ENCODE results near the gene NFATC3. TPM values are rescaled to one million over a fixed set of nuclear protein-coding genes. Genes with fewer than 3 reads are reported as not detected.

The NFATC3 gene
- total RNA-seq, 1 experiment from 2014 or later: 33.0 TPM

- H3K9ac ChIP-seq (ENCODE audit: extremely low read depth, insufficient read length, low read length): no peak overlapping the region
- no peak overlapping the region for H4K8ac ChIP-seq (replicated peaks; ENCODE audit: insufficient read length, low read depth, low read length)
- Mint-ChIP-seq H3K4me1 (peaks cover 6 to 9% of the 10 kb centered on the region in 2 experiments), H3K27ac (peak overlapping the region in 1 of 3 experiments; percentile 12; a peak in 2 of 7 replicates), H3K4me3 (no peak overlapping the region), H3K27me3 (ENCODE audit: low read depth) (no peaks in the 10 kb centered on the region), H3K36me3 (ENCODE audit: insufficient read depth in 1 of 3, low read depth in 3 of 3) (peaks cover 0 to 3% (median 0%) of the 10 kb centered on the region in 3 experiments; a peak in 2 of 7 replicates), H3K9me3 (no peaks in the 10 kb centered on the region)
- H2BK120ac ChIP-seq (ENCODE audit: low read depth, low read length, poor library complexity, severe bottlenecking): no peak overlapping the region
- H2BK20ac ChIP-seq (ENCODE audit: low read depth, low read length, poor library complexity, severe bottlenecking): no peak overlapping the region
- no peaks in the 10 kb centered on the region for H3K23me2 ChIP-seq (ENCODE audit: insufficient read length, low read depth, low read length, poor library complexity, severe bottlenecking)
- no peaks in the 10 kb centered on the region for H3K27me3 ChIP-seq (ENCODE audit: insufficient read depth, low read length)
- H3K56ac ChIP-seq (ENCODE audit: insufficient read length, low read depth, low read length): no peak overlapping the region
- H3K27ac ChIP-seq (ENCODE audit: insufficient read length, low read depth, low read length): no peak overlapping the region
- H3T11ph ChIP-seq (ENCODE audit: low read length): no peak overlapping the region
- no peaks in the 10 kb centered on the region for H3K9me3 ChIP-seq (ENCODE audit: control insufficient read depth, low read depth, low read length)
- no peak overlapping the region for H3K4ac ChIP-seq (ENCODE audit: low read depth, low read length)
- TF ChIP-seq CTCF (conservative IDR thresholded peaks at IDR 0.05): no peak
- DNase-seq: no peak
- H2BK12ac ChIP-seq (ENCODE audit: insufficient read length, low read depth, low read length): no peak overlapping the region
- no peak overlapping the region for H2AK5ac ChIP-seq (ENCODE audit: insufficient read length, low read length)
- H3K18ac ChIP-seq (ENCODE audit: insufficient read length, low read depth, low read length): no peak overlapping the region
- no peak overlapping the region for H4K5ac ChIP-seq (ENCODE audit: insufficient read length, low read depth, low read length)
- no peak overlapping the region for H2BK15ac ChIP-seq (ENCODE audit: low read depth, low read length)
- H2BK5ac ChIP-seq (ENCODE audit: insufficient read length, low read length): no peak overlapping the region
- H3K23ac ChIP-seq (ENCODE audit: insufficient read length, low read depth, low read length): no peak overlapping the region
- no peak overlapping the region for H2AFZ ChIP-seq (ENCODE audit: low read length)
- H3K79me2 ChIP-seq (ENCODE audit: insufficient read depth, low read length): no peaks in the 10 kb centered on the region
- no peaks in the 10 kb centered on the region for H4K20me1 ChIP-seq (ENCODE audit: control insufficient read depth, insufficient read depth, insufficient read length)
- WGBS (ENCODE audit: extremely low coverage, insufficient read length, low lambda C conversion rate): no CpG with 5 or more reads among the region's 3 CpGs
- H3K14ac ChIP-seq (ENCODE audit: insufficient read depth, low read length): no peak overlapping the region
- no peaks in the 10 kb centered on the region for H3K79me1 ChIP-seq (ENCODE audit: insufficient read depth, low read depth, low read length, poor library complexity, severe bottlenecking)
- no peaks in the 10 kb centered on the region for H3K4me1 ChIP-seq (ENCODE audit: insufficient read depth, low read length)
- no peak overlapping the region for H3K4me2 ChIP-seq (ENCODE audit: insufficient read depth, insufficient read length, low read length)
- no peak overlapping the region for H4K91ac ChIP-seq (ENCODE audit: insufficient read length, low read depth, low read length)
Measured at GRCh38 chr16:68216240-68216639, 131.1 kb downstream of the NFATC3 start.
